Common myeloid progenitor, CD34-positive (primary cell): ENCODE results near the gene CTSS.

ENCODE experiments used
- CTCF ChIA-PET: fragments of 350-600 bp; sonication (Branson Sonifier 250); formaldehyde crosslinking; loops from one replicate; lab custom pipeline; 2021; ENCODE audit warnings: antibody characterized with exemption; lab: Charles Lee
- POLR2A ChIA-PET: fragments of 350-600 bp; sonication (Branson Sonifier 250); formaldehyde crosslinking; loops from one replicate; lab custom pipeline; 2021; ENCODE audit warnings: antibody characterized with exemption; lab: Charles Lee
- DNase-seq, 3 donors: peaks; one replicate each; pipeline versions ENCODE4 v3.0.0 to v3.0.0-alpha.2; 2013
- H3K27ac ChIP-seq, 2 experiments: 1 replicate in 1 of 2; 2 replicates in 1 of 2; pipeline ENCODE4 v1.7.0; 2013; ENCODE audit warnings: inconsistent platforms in 2 of 2, low read length in 2 of 2, mild to moderate bottlenecking in 2 of 2, low read depth in 1 of 2, moderate library complexity in 1 of 2; ENCODE audit not compliant: severe bottlenecking in 2 of 2, insufficient read depth in 1 of 2, poor library complexity in 1 of 2
- H3K27me3 ChIP-seq, 5 experiments: replicated peaks in 2 of 5; 1 replicate in 3 of 5; 2 replicates in 2 of 5; pipeline versions ENCODE4 v1.6.1 to v1.7.0; 2013; ENCODE audit warnings: low read length in 4 of 5, mild to moderate bottlenecking in 2 of 5, moderate library complexity in 2 of 5, inconsistent platforms in 1 of 5; ENCODE audit not compliant: insufficient read depth in 5 of 5, control insufficient read depth in 4 of 5
- H3K36me3 ChIP-seq, 4 experiments: 1 replicate in 2 of 4; 2 replicates in 2 of 4; pipeline versions ENCODE4 v1.6.1 to v1.7.0; 2013; ENCODE audit warnings: low read length in 3 of 4, control low read depth in 1 of 4, mild to moderate bottlenecking in 1 of 4; ENCODE audit not compliant: control insufficient read depth in 4 of 4, insufficient read depth in 4 of 4
- H3K4me1 ChIP-seq, 4 experiments: 1 replicate in 3 of 4; 2 replicates in 1 of 4; pipeline versions ENCODE4 v1.6.1 to v1.7.1; 2013; ENCODE audit warnings: low read length in 3 of 4, mild to moderate bottlenecking in 3 of 4, control low read depth in 1 of 4, inconsistent platforms in 1 of 4, moderate library complexity in 1 of 4; ENCODE audit not compliant: control insufficient read depth in 4 of 4, insufficient read depth in 4 of 4; ENCODE audit errors: control extremely low read depth in 1 of 4
- H3K4me3 ChIP-seq, 7 experiments: 1 replicate in 4 of 7; 2 replicates in 3 of 7; pipeline versions ENCODE4 v1.5.1 to v1.7.0; 2013; ENCODE audit warnings: mild to moderate bottlenecking in 7 of 7, low read length in 6 of 7, moderate library complexity in 6 of 7, inconsistent platforms in 2 of 7, low read depth in 2 of 7, control low read depth in 1 of 7; ENCODE audit not compliant: insufficient read depth in 4 of 7, control insufficient read depth in 1 of 7; ENCODE audit errors: extremely low read depth in 1 of 7
- H3K9me3 ChIP-seq, 5 experiments: 1 replicate in 4 of 5; 2 replicates in 1 of 5; pipeline versions ENCODE4 v1.6.1 to v1.7.1; 2013; ENCODE audit warnings: low read length in 4 of 5, mild to moderate bottlenecking in 2 of 5, inconsistent platforms in 1 of 5, low read depth in 1 of 5, moderate library complexity in 1 of 5; ENCODE audit not compliant: control insufficient read depth in 4 of 5, insufficient read depth in 2 of 5; ENCODE audit errors: control extremely low read depth in 1 of 5
- WGBS: methylation state at CpG from one replicate; pipeline ENCODE4 v1.1.5; 2013; ENCODE audit not compliant: insufficient coverage; 5-methylcytosine and 5-hydroxymethylcytosine counted together

The CTSS gene

GRCh38 chr1:150793221-150793620 is 27.6 kb upstream of the CTSS start:
- Histone ChIP-seq H3K27ac (no peak overlapping the region), H3K9me3 (no peaks in the 10 kb centered on the region), H3K36me3 (peaks cover 0 to 3% (median 2%) of the 10 kb centered on the region in 4 experiments), H3K27me3 (no peaks in the 10 kb centered on the region), H3K4me1 (peaks cover 0 to under 1% (median 0%) of the 10 kb centered on the region in 4 experiments), H3K4me3 (no peak overlapping the region)
- ChIA-PET POLR2A (no interaction called here), CTCF (no interaction called here)
- no peak for DNase-seq
- 80% methylated on average over 1 of the region's 1 CpG for WGBS

- no peak for DNase-seq
- Histone ChIP-seq H3K4me3 (no peak overlapping the region), H3K27ac (no peak overlapping the region), H3K9me3 (no peaks in the 10 kb centered on the region), H3K27me3 (no peaks in the 10 kb centered on the region), H3K4me1 (peaks cover 3 to 12% (median 6%) of the 10 kb centered on the region in 4 experiments), H3K36me3 (peaks cover 0 to 3% (median under 1%) of the 10 kb centered on the region in 4 experiments)
- 100% methylated on average over 3 of the region's 4 CpGs for WGBS
- ChIA-PET POLR2A (no interaction called here), CTCF (no interaction called here)
Measured at GRCh38 chr1:150791585-150791984, 26.0 kb upstream of the CTSS start.

- H3K27ac ChIP-seq, result no peak overlapping the region
- CTCF ChIA-PET, result interaction anchor here (0.6 to 1.1 kb wide), 3 partner anchors 23 to 372 kb away, joined by 3 read pairs; no protein-coding TSS in a partner anchor
- no peaks in the 10 kb centered on the region for H3K36me3 ChIP-seq
- no peaks in the 10 kb centered on the region for H3K9me3 ChIP-seq
- WGBS, result 91% methylated on average over 3 of the region's 4 CpGs
- peaks cover 3 to 12% (median 6%) of the 10 kb centered on the region in 4 experiments for H3K4me1 ChIP-seq
- no peaks in the 10 kb centered on the region for H3K27me3 ChIP-seq
- DNase-seq, result peak in 1 of 3 donors; percentile 35
- H3K4me3 ChIP-seq, result no peak overlapping the region
- POLR2A ChIA-PET, result no interaction called here
Measured at GRCh38 chr1:150789396-150789795, 23.8 kb upstream of the CTSS start.

GRCh38 chr1:150788946-150789345 is 23.4 kb upstream of the CTSS start:
- Histone ChIP-seq H3K4me3 (no peak overlapping the region), H3K9me3 (no peaks in the 10 kb centered on the region), H3K27me3 (no peaks in the 10 kb centered on the region), H3K27ac (no peak overlapping the region), H3K4me1 (peaks cover 3 to 12% (median 6%) of the 10 kb centered on the region in 4 experiments), H3K36me3 (no peaks in the 10 kb centered on the region)
- ChIA-PET POLR2A (no interaction called here), CTCF (interaction anchor here (0.6 to 1.8 kb wide), 5 partner anchors 23 to 372 kb away, joined by 3 to 4 read pairs (median 3); partner anchors contain the start of gene CTSS)
- DNase-seq, result no peak
- WGBS, result 98% methylated on average over 4 of the region's 4 CpGs

- no peak for DNase-seq
- Histone ChIP-seq H3K27ac (no peak overlapping the region), H3K9me3 (no peaks in the 10 kb centered on the region), H3K27me3 (no peaks in the 10 kb centered on the region), H3K4me3 (peak overlapping the region in 2 of 7 experiments; percentile 56 to 73), H3K4me1 (peaks cover 3 to 12% (median 6%) of the 10 kb centered on the region in 4 experiments), H3K36me3 (no peaks in the 10 kb centered on the region)
- CTCF ChIA-PET, result interaction anchor here (0.6 to 1.8 kb wide), 4 partner anchors 8 to 510 kb away, joined by 3 to 8 read pairs (median 4); partner anchors contain the start of gene CTSS
- POLR2A ChIA-PET, result interaction anchor here (0.6 kb wide), 1 partner anchor 24 kb away, joined by 4 read pairs; no protein-coding TSS in a partner anchor
Measured at GRCh38 chr1:150787455-150787854, 21.9 kb upstream of the CTSS start.

GRCh38 chr1:150780510-150780909 is 14.9 kb upstream of the CTSS start:
- Histone ChIP-seq H3K36me3 (no peaks in the 10 kb centered on the region), H3K27me3 (no peaks in the 10 kb centered on the region), H3K4me3 (no peak overlapping the region), H3K4me1 (peaks cover 0 to 7% (median 1%) of the 10 kb centered on the region in 4 experiments), H3K27ac (no peak overlapping the region), H3K9me3 (no peaks in the 10 kb centered on the region)
- ChIA-PET POLR2A (no interaction called here), CTCF (no interaction called here)
- WGBS, result no CpG with 5 or more reads among the region's 3 CpGs
- no peak for DNase-seq

- CTCF ChIA-PET, result interaction anchor here (1.0 kb wide), 1 partner anchor 9 kb away, joined by 4 read pairs; no protein-coding TSS in a partner anchor
- DNase-seq, result no peak
- WGBS, result no CpG with 5 or more reads among the region's 1 CpG
- POLR2A ChIA-PET, result no interaction called here
- H3K36me3 ChIP-seq, result no peaks in the 10 kb centered on the region
- H3K27ac ChIP-seq, result no peak overlapping the region
- no peaks in the 10 kb centered on the region for H3K27me3 ChIP-seq
- no peaks in the 10 kb centered on the region for H3K9me3 ChIP-seq
- no peak overlapping the region for H3K4me3 ChIP-seq
- peaks cover 0 to 7% (median 1%) of the 10 kb centered on the region in 4 experiments for H3K4me1 ChIP-seq
Measured at GRCh38 chr1:150778409-150778808, 12.8 kb upstream of the CTSS start.
